GM21390 (cell line): Measurements from ENCODE around the gene POLD3.

Experiments used
- ATAC-seq: cut with Tn5 transposase; IDR thresholded peaks from one replicate; pipeline ENCODE4 v1.9.1; 2021; ENCODE audit not compliant: unreplicated experiment

The POLD3 gene

DNA sequence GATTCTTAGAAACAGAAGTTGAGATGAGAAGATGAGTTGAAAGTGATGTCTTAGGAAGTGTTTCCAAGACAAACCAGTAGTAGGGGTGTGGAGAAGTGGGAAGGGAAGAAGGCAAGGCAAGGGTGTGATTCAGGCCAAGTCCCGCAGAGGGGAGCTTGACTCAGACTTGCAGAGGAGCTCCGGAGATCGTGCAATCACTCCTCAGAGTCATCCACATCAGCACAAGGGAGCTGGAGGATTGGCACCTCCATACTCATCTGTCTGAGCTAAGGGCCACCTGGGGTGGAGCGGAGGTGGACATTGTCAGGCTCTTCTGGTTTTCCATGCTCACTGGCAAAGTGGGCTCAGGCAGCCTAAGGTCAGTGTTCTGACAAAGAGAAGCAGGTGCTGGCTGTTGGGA is 94.4 kb downstream of the POLD3 start:
- no peak for ATAC-seq

DNA sequence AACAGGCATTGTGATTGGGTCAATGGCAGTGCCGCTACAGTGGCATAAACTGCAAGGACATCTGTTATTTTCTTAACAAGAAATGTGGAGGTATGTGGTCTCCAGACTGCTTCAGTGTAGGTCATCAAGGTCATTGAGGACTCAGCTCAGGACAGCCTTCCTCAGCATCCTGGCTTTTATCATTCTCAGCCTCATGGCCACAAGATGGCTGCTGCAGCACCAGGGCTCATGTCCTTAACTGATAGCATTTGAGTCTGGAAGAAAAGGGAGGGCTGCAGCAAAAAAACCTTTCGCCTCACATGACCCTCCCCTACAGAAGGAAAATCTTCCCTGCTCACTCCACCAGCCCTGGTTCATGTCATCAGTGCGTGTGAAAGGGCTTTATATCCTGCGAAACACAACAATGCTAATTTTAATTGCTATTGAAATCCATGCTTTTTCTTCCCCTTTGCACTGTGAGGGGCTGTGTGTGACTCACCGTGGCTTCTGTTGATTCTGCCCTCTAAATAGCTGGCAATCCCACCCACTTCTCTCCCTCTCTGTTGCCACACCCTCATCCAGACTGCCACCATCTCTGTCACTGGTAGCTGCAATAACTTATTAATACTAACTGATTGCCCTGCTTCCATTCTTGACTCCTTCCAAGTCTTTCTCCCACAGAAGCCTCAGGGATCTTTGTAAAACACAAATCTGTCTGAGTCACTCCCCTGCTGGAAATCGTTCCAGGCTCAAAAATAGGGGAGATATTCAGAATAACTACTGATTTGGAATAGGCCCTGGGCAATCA is 95.0 kb downstream of the POLD3 start:
- ATAC-seq: no peak

DNA sequence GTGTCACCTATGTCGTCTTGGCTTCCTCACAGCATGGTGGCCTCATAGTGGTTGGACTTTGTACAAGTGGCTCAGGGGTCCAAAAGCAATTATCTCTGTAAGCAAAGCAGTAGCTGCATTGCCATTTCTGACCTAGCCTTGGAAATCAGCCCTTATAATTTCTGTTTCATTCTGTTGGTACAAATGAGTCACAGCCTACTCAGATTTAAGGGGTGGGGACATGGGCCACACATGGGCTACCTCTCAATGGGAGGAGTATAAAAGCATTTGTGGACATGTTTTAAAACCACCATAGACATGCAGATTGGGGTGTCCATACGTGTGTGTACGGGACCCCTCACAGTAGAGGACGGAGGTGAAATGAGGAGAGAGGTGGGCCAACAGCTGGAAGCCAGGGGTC is 97.3 kb downstream of the POLD3 start:
- no peak for ATAC-seq

DNA sequence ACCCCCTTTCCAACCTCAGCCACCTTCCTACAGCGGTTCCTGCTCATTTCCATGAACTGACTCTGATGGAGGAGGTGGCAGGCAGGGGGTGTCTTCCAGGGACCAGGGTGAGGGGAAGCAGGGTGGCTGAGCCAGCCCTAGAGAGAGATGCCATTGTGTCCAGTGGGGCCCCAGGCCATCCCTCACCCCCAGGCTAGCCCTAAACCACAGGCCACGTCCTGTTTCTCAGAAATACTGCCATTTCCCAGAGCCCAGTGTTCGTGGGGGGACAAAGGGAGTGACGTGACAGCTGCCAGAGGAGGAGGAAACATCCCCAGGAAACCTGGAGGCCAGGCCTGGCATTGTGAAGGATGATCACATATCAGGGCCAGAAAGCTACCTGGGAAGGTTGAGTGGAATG is 99.4 kb downstream of the POLD3 start:
- ATAC-seq: no peak
